Measurements from ENCODE around the gene ULBP2.
"Not testable (repeated sequence)": the region's sequence is repeated elsewhere in the genome, so short reads cannot be mapped to it uniquely, and the experiment has no call there.

GRCh38 chr6:149974394-149974793 lies 32.6 kb downstream of the ULBP2 start:
- TF ChIP-seq CTCF (IDR thresholded peaks at IDR 0.05); ZFX (IDR thresholded peaks at IDR 0.05; ENCODE audit: borderline replicate concordance): not testable (repeated sequence)
